Activated CD8-positive, alpha-beta T cell treated with anti-CD3 and anti-CD28 coated beads, Interleukin-2, amount 10 ng/mL, durations not matched to agents 7 days and 5 days (primary cell): ENCODE data around the gene UQCRHL. TPM values are rescaled to one million over a fixed set of nuclear protein-coding genes. Genes with fewer than 3 reads are reported as not detected.
"Not testable (repeated sequence)": the region's sequence is repeated elsewhere in the genome, so short reads cannot be mapped to it uniquely, and the experiment has no call there.

Experiments used
- ATAC-seq: fragments of 150-1000 bp; cut with Tn5 transposase; one replicate; pipeline ENCODE4 v1.10.0; 2021; ENCODE audit warnings: moderate library complexity
- CTCF ChIA-PET: fragments of 350-600 bp; sonication (Branson Sonifier 250); formaldehyde crosslinking; loops from one replicate; lab custom pipeline; 2021; ENCODE audit warnings: antibody characterized with exemption; lab: Charles Lee
- POLR2A ChIA-PET: fragments of 350-600 bp; sonication (Branson Sonifier 250); formaldehyde crosslinking; loops from one replicate; lab custom pipeline; 2021; ENCODE audit warnings: antibody characterized with exemption; lab: Charles Lee
- DNase-seq: peaks from one replicate; pipeline ENCODE4 v3.0.0-alpha.2; 2020
- H3K27ac Mint-ChIP-seq: one replicate; pipeline ENCODE4 v1.8.0; 2021; ENCODE audit warnings: mild to moderate bottlenecking, mixed read lengths
- H3K27me3 Mint-ChIP-seq: one replicate; pipeline ENCODE4 v1.8.0; 2021; ENCODE audit warnings: low read depth, mixed read lengths
- H3K36me3 Mint-ChIP-seq: one replicate; pipeline ENCODE4 v1.8.0; 2021; ENCODE audit warnings: low read depth, mixed read lengths
- H3K4me1 Mint-ChIP-seq: one replicate; pipeline ENCODE4 v1.8.0; 2021; ENCODE audit warnings: low read depth, mixed read lengths
- H3K4me3 Mint-ChIP-seq: one replicate; pipeline ENCODE4 v1.8.0; 2021; ENCODE audit warnings: mild to moderate bottlenecking, mixed read lengths
- H3K9me3 Mint-ChIP-seq: one replicate; pipeline ENCODE4 v1.8.0; 2022; ENCODE audit warnings: mixed read lengths; ENCODE audit not compliant: insufficient read depth
- total RNA-seq, 2 experiments: library from RNA; stranded (reverse); gene quantifications; one replicate each; pipeline ENCODE4 v1.2.3, GENCODE V29; 2021

The UQCRHL gene
- total RNA-seq, 2 experiments from 2014 or later = 2.4 to 2.8 TPM

- ChIA-PET CTCF (interaction anchor here (1.2 kb wide), 1 partner anchor 14 kb away, joined by 3 read pairs; no protein-coding TSS in a partner anchor), POLR2A (interaction anchor here (0.7 to 4.3 kb wide), 7 partner anchors 12 to 141 kb away, joined by 3 to 98 read pairs (median 3); partner anchors contain the start of gene SPEN)
- H3K27me3 Mint-ChIP-seq = no peaks in the 10 kb centered on the region
- H3K36me3 Mint-ChIP-seq = peaks cover 10% of the 10 kb centered on the region
- peaks cover 38% of the 10 kb centered on the region for H3K4me1 Mint-ChIP-seq
- H3K9me3 Mint-ChIP-seq = no peaks in the 10 kb centered on the region
- peak overlapping the region; percentile 87 for H3K4me3 Mint-ChIP-seq
- H3K27ac Mint-ChIP-seq = peak overlapping the region; percentile 98
- peak; percentile 56 for DNase-seq
- ATAC-seq = peak; percentile 22
These were observed 27.8 kb upstream of the UQCRHL start for GRCh38 chr1:15835205-15835740.

GRCh38 chr1:15834406-15835204 is 27.2 kb upstream of the UQCRHL start:
- ATAC-seq (peak; percentile 64), DNase-seq (peak; percentile 90)
- ChIA-PET POLR2A (interaction anchor here (1.0 to 3.9 kb wide), 14 partner anchors 7 to 533 kb away, joined by 3 to 98 read pairs (median 6); partner anchors contain the start of genes SPEN, SZRD1 and ZBTB17), CTCF (interaction anchor here (0.9 to 3.2 kb wide), 7 partner anchors 10 to 141 kb away, joined by 3 to 36 read pairs (median 7); partner anchors contain the start of genes SPEN and ZBTB17)
- Mint-ChIP-seq H3K4me1 (peaks cover 45% of the 10 kb centered on the region), H3K9me3 (no peaks in the 10 kb centered on the region), H3K4me3 (peak overlapping the region; percentile 87), H3K36me3 (peaks cover 10% of the 10 kb centered on the region), H3K27ac (peak overlapping the region; percentile 98), H3K27me3 (no peaks in the 10 kb centered on the region)

- ChIA-PET CTCF (interaction anchor here (0.8 to 3.2 kb wide), 9 partner anchors 10 to 174 kb away, joined by 3 to 36 read pairs (median 5); partner anchors contain the start of genes SPEN and ZBTB17), POLR2A (interaction anchor here (1.0 to 3.9 kb wide), 14 partner anchors 7 to 534 kb away, joined by 3 to 98 read pairs (median 6); partner anchors contain the start of genes SPEN, SZRD1 and ZBTB17)
- H3K9me3 Mint-ChIP-seq = no peaks in the 10 kb centered on the region
- no peaks in the 10 kb centered on the region for H3K27me3 Mint-ChIP-seq
- no peak for DNase-seq
- peaks cover 10% of the 10 kb centered on the region for H3K36me3 Mint-ChIP-seq
- peak overlapping the region; percentile 98 for H3K27ac Mint-ChIP-seq
- peak overlapping the region; percentile 87 for H3K4me3 Mint-ChIP-seq
- peaks cover 49% of the 10 kb centered on the region for H3K4me1 Mint-ChIP-seq
- no peak for ATAC-seq
These were observed 26.5 kb upstream of the UQCRHL start for GRCh38 chr1:15833842-15834405.

GRCh38 chr1:15833069-15833679 is 25.7 kb upstream of the UQCRHL start:
- H3K4me1 Mint-ChIP-seq = peaks cover 49% of the 10 kb centered on the region
- H3K36me3 Mint-ChIP-seq = peaks cover 10% of the 10 kb centered on the region
- ChIA-PET POLR2A (interaction anchor here (0.6 to 3.9 kb wide), 14 partner anchors 8 to 317 kb away, joined by 3 to 98 read pairs (median 5); partner anchors contain the start of genes SPEN and ZBTB17), CTCF (interaction anchor here (0.7 to 3.2 kb wide), 11 partner anchors 9 to 174 kb away, joined by 3 to 36 read pairs (median 5); partner anchors contain the start of genes SPEN and ZBTB17)
- no peaks in the 10 kb centered on the region for H3K27me3 Mint-ChIP-seq
- DNase-seq (peak; percentile 70), ATAC-seq (no peak)
- H3K9me3 Mint-ChIP-seq = no peaks in the 10 kb centered on the region
- peak overlapping the region; percentile 87 for H3K4me3 Mint-ChIP-seq
- H3K27ac Mint-ChIP-seq = peak overlapping the region; percentile 98

GRCh38 chr1:15830258-15830657 is 22.8 kb upstream of the UQCRHL start:
- POLR2A ChIA-PET = interaction anchor here (1.7 kb wide), 1 partner anchor 17 kb away, joined by 6 read pairs; the partner anchor contains the start of gene SPEN
- ATAC-seq (no peak), DNase-seq (no peak)
- peaks cover 31% of the 10 kb centered on the region for H3K4me1 Mint-ChIP-seq
- H3K27ac Mint-ChIP-seq = no peak overlapping the region
- H3K4me3 Mint-ChIP-seq = no peak overlapping the region
- CTCF ChIA-PET = interaction anchor here (2.3 kb wide), 1 partner anchor 15 kb away, joined by 10 read pairs; no protein-coding TSS in a partner anchor
- peaks cover 7% of the 10 kb centered on the region for H3K36me3 Mint-ChIP-seq
- H3K27me3 Mint-ChIP-seq = no peaks in the 10 kb centered on the region
- H3K9me3 Mint-ChIP-seq = no peaks in the 10 kb centered on the region

GRCh38 chr1:15828931-15829330 is 21.5 kb upstream of the UQCRHL start:
- H3K4me3 Mint-ChIP-seq, ATAC-seq, DNase-seq, H3K36me3 Mint-ChIP-seq, H3K27me3 Mint-ChIP-seq, H3K9me3 Mint-ChIP-seq, H3K27ac Mint-ChIP-seq: not testable (repeated sequence)
- H3K4me1 Mint-ChIP-seq = peaks cover 31% of the 10 kb centered on the region
- CTCF ChIA-PET = interaction anchor here (2.3 kb wide), 1 partner anchor 13 kb away, joined by 10 read pairs; no protein-coding TSS in a partner anchor
- POLR2A ChIA-PET = interaction anchor here (1.7 kb wide), 1 partner anchor 18 kb away, joined by 6 read pairs; the partner anchor contains the start of gene SPEN

- CTCF ChIA-PET, H3K36me3 Mint-ChIP-seq, H3K27ac Mint-ChIP-seq, POLR2A ChIA-PET, H3K9me3 Mint-ChIP-seq, H3K4me3 Mint-ChIP-seq, DNase-seq, ATAC-seq, H3K27me3 Mint-ChIP-seq: not testable (repeated sequence)
- H3K4me1 Mint-ChIP-seq = peaks cover 22% of the 10 kb centered on the region
These were observed 20.1 kb upstream of the UQCRHL start for GRCh38 chr1:15827567-15827966.

GRCh38 chr1:15826810-15827507 is 19.5 kb upstream of the UQCRHL start:
- CTCF ChIA-PET = no interaction called here
- H3K27me3 Mint-ChIP-seq = no peaks in the 10 kb centered on the region

GRCh38 chr1:15825800-15826199 is 18.4 kb upstream of the UQCRHL start:
- no peaks in the 10 kb centered on the region for H3K27me3 Mint-ChIP-seq
- H3K9me3 Mint-ChIP-seq = no peaks in the 10 kb centered on the region
- no peaks in the 10 kb centered on the region for H3K36me3 Mint-ChIP-seq
- POLR2A ChIA-PET = no interaction called here
- no peak overlapping the region for H3K4me3 Mint-ChIP-seq
- no peak for DNase-seq
- CTCF ChIA-PET = no interaction called here
- H3K4me1 Mint-ChIP-seq = peaks cover 15% of the 10 kb centered on the region
- no peak overlapping the region for H3K27ac Mint-ChIP-seq
- no peak for ATAC-seq

More at GRCh38 chr1:15826810-15827507, 19.5 kb upstream of the UQCRHL start:
- POLR2A ChIA-PET = no interaction called here
- DNase-seq (no peak), ATAC-seq (no peak)
- H3K4me1 Mint-ChIP-seq = peaks cover 22% of the 10 kb centered on the region
- no peaks in the 10 kb centered on the region for H3K9me3 Mint-ChIP-seq
- no peak overlapping the region for H3K27ac Mint-ChIP-seq
- no peak overlapping the region for H3K4me3 Mint-ChIP-seq
- H3K36me3 Mint-ChIP-seq = peaks cover 4% of the 10 kb centered on the region

- Mint-ChIP-seq H3K27me3 (no peaks in the 10 kb centered on the region), H3K36me3 (no peaks in the 10 kb centered on the region), H3K4me1 (peaks cover 11% of the 10 kb centered on the region), H3K4me3 (no peak overlapping the region), H3K9me3 (no peaks in the 10 kb centered on the region), H3K27ac (no peak overlapping the region)
- no peak for DNase-seq
- CTCF ChIA-PET = no interaction called here
- POLR2A ChIA-PET = no interaction called here
- no peak for ATAC-seq
These were observed 13.0 kb upstream of the UQCRHL start for GRCh38 chr1:15820478-15820877.
